MM.1S (cell line): ENCODE results near the gene OR6X1.
A peak's percentile ranks its signal among the peaks of the same experiment; 100 is the strongest.

ENCODE experiments used
- DNase-seq: peaks from one replicate; pipeline ENCODE4 v3.0.0-alpha.2; 2015
- H2AFZ ChIP-seq: fragments of 300-600 bp; sonication (generic); 2 replicates; pipeline ENCODE4 v1.6.0; 2016; ENCODE audit warnings: antibody characterized with exemption, low read length
- H3F3A ChIP-seq: fragments of 300-600 bp; sonication (generic); 2 replicates; pipeline ENCODE4 v1.6.1; 2016; ENCODE audit warnings: mild to moderate bottlenecking, antibody characterized with exemption, low read length, moderate library complexity, mixed read lengths; ENCODE audit not compliant: insufficient read depth
- H3K27ac ChIP-seq: fragments of 300-600 bp; sonication (generic); 2 replicates; pipeline ENCODE4 v1.5.1; 2016; ENCODE audit warnings: mild to moderate bottlenecking, low read length
- H3K27me3 ChIP-seq: fragments of 300-600 bp; sonication (generic); replicated peaks from 2 replicates; pipeline ENCODE4 v1.6.0; 2016; ENCODE audit warnings: low read length; ENCODE audit not compliant: insufficient read depth
- H3K36me3 ChIP-seq: fragments of 300-600 bp; sonication (generic); replicated peaks from 2 replicates; pipeline ENCODE4 v1.6.1; 2016; ENCODE audit warnings: mild to moderate bottlenecking, low read length, mixed read lengths; ENCODE audit not compliant: insufficient read depth
- H3K4me1 ChIP-seq: fragments of 300-600 bp; sonication (generic); 2 replicates; pipeline ENCODE4 v1.6.1; 2016; ENCODE audit warnings: low read length, mixed read lengths
- H3K4me2 ChIP-seq: fragments of 300-600 bp; sonication (generic); 2 replicates; pipeline ENCODE4 v1.6.0; 2016; ENCODE audit warnings: low read depth, low read length
- H3K4me3 ChIP-seq: fragments of 300-600 bp; sonication (generic); 2 replicates; pipeline ENCODE4 v1.5.1; 2016; ENCODE audit warnings: low read length, mixed read lengths
- H3K79me2 ChIP-seq: fragments of 300-600 bp; sonication (generic); 2 replicates; pipeline ENCODE4 v1.6.1; 2016; ENCODE audit warnings: mixed run types, low read length, mixed read lengths
- H3K9ac ChIP-seq: fragments of 300-600 bp; sonication (generic); 2 replicates; pipeline ENCODE4 v1.6.1; 2016; ENCODE audit warnings: low read length, mixed read lengths
- H3K9me2 ChIP-seq: fragments of 300-600 bp; sonication (generic); replicated peaks from 2 replicates; pipeline ENCODE4 v1.6.1; 2016; ENCODE audit warnings: mild to moderate bottlenecking, low read length, mixed read lengths; ENCODE audit not compliant: insufficient read depth
- H3K9me3 ChIP-seq: fragments of 300-600 bp; sonication (generic); replicated peaks from 2 replicates; pipeline ENCODE4 v1.6.1; 2016; ENCODE audit warnings: mild to moderate bottlenecking, low read length, mixed read lengths; ENCODE audit not compliant: insufficient read depth
- H4K20me1 ChIP-seq: fragments of 300-600 bp; sonication (generic); 2 replicates; pipeline ENCODE4 v1.6.1; 2016; ENCODE audit warnings: mild to moderate bottlenecking, low read length, moderate library complexity, mixed read lengths; ENCODE audit not compliant: insufficient read depth
- CTCF ChIP-seq: fragments of 300-600 bp; sonication (generic); IDR thresholded peaks from 2 replicates; pipeline ENCODE4 v1.5.1; 2016; ENCODE audit warnings: antibody characterized with exemption, low read length, mixed read lengths
- EZH2 ChIP-seq: fragments of 300-600 bp; sonication (generic); optimal IDR thresholded peaks from 2 replicates; pipeline ENCODE3; 2017; ENCODE audit warnings: low read depth, mild to moderate bottlenecking, antibody characterized with exemption, low read length, mixed read lengths
- EZH2phosphoT487 ChIP-seq: fragments of 300-600 bp; sonication (generic); IDR thresholded peaks from 2 replicates; pipeline ENCODE4 v1.6.1; 2018; ENCODE audit warnings: antibody characterized with exemption, low read length

The OR6X1 gene

GRCh38 chr11:123707606-123708205, 46.6 kb downstream of the OR6X1 start:
- Histone ChIP-seq H3K4me3 (no peak overlapping the region), H3K9ac (no peak overlapping the region), H2AFZ (no peak overlapping the region), H3K9me2 (no peaks in the 10 kb centered on the region), H3K36me3 (no peaks in the 10 kb centered on the region), H3K4me2 (no peak overlapping the region), H3K4me1 (no peaks in the 10 kb centered on the region), H3K27me3 (no peaks in the 10 kb centered on the region), H3K79me2 (no peaks in the 10 kb centered on the region), H3F3A (no peaks in the 10 kb centered on the region), H3K27ac (no peak overlapping the region), H3K9me3 (no peaks in the 10 kb centered on the region), H4K20me1 (no peaks in the 10 kb centered on the region)
- DNase-seq, result peak; percentile 57
- no peak for TF ChIP-seq EZH2
- peak; percentile 78 for TF ChIP-seq CTCF
- no peak for TF ChIP-seq EZH2phosphoT487

GRCh38 chr11:123707206-123707605, 47.1 kb downstream of the OR6X1 start:
- Histone ChIP-seq H3K27ac (no peak overlapping the region), H3K4me2 (no peak overlapping the region), H3K4me3 (no peak overlapping the region), H3K36me3 (no peaks in the 10 kb centered on the region), H3K9me3 (no peaks in the 10 kb centered on the region), H3F3A (no peaks in the 10 kb centered on the region), H3K9me2 (no peaks in the 10 kb centered on the region), H3K79me2 (no peaks in the 10 kb centered on the region), H3K27me3 (no peaks in the 10 kb centered on the region), H3K4me1 (no peaks in the 10 kb centered on the region), H2AFZ (no peak overlapping the region), H3K9ac (no peak overlapping the region), H4K20me1 (no peaks in the 10 kb centered on the region)
- no peak for DNase-seq
- TF ChIP-seq CTCF, result no peak
- no peak for TF ChIP-seq EZH2phosphoT487
- TF ChIP-seq EZH2, result no peak

- no peak overlapping the region for H2AFZ ChIP-seq
- no peak for DNase-seq
- no peaks in the 10 kb centered on the region for H4K20me1 ChIP-seq
- H3K79me2 ChIP-seq, result no peaks in the 10 kb centered on the region
- H3K27ac ChIP-seq, result no peak overlapping the region
- H3K36me3 ChIP-seq, result no peaks in the 10 kb centered on the region
- H3K9me3 ChIP-seq, result no peaks in the 10 kb centered on the region
- no peak overlapping the region for H3K4me2 ChIP-seq
- H3K4me1 ChIP-seq, result no peaks in the 10 kb centered on the region
- H3K4me3 ChIP-seq, result no peak overlapping the region
- H3F3A ChIP-seq, result no peaks in the 10 kb centered on the region
- no peak overlapping the region for H3K9ac ChIP-seq
- H3K9me2 ChIP-seq, result no peaks in the 10 kb centered on the region
- H3K27me3 ChIP-seq, result no peaks in the 10 kb centered on the region
- no peak for TF ChIP-seq CTCF
- TF ChIP-seq EZH2phosphoT487, result no peak
- TF ChIP-seq EZH2, result no peak
These were observed 50.0 kb downstream of the OR6X1 start for GRCh38 chr11:123704341-123704740.
